IMR-90 (cell line): ENCODE measurements around the gene VPS13A. TPM values are rescaled to one million over a fixed set of nuclear protein-coding genes. Genes with fewer than 3 reads are reported as not detected.
A peak's percentile ranks its signal among the peaks of the same experiment; 100 is the strongest.

ENCODE experiments used
- ATAC-seq: fragments of 200-7000 bp; cut with Tn5 transposase; 2 replicates; pipeline ENCODE4 v1.9.1; 2020; ENCODE audit warnings: low read depth, mild to moderate bottlenecking, moderate library complexity
- BruUV-seq: library from RNA; stranded (reverse); fragments of 400-500 nt; replicated peaks from 2 replicates; lab custom pipeline; 2021; lab: Mats Ljungman, UMichigan
- CTCF ChIA-PET: fragments of 300-600 bp; formaldehyde crosslinking; extraction: SDS; loops from one replicate; lab custom pipeline; 2021; ENCODE audit warnings: antibody characterized with exemption; lab: Yijun Ruan, JAX
- POLR2A ChIA-PET: fragments of 300-600 bp; sonication (Branson Sonifier 250); formaldehyde crosslinking; loops from one replicate; lab custom pipeline; 2022; ENCODE audit warnings: antibody characterized with exemption; ENCODE audit not compliant: unreplicated experiment; lab: Charles Lee
- DNase-seq: peaks from one replicate; pipeline ENCODE4 v3.0.0; 2013
- H2AFZ ChIP-seq: replicated peaks from 2 replicates; pipeline ENCODE3; 2013; ENCODE audit warnings: low read length, mild to moderate bottlenecking; ENCODE audit not compliant: poor library complexity
- H2AK5ac ChIP-seq: 2 replicates; pipeline ENCODE4 v1.6.1; 2013; ENCODE audit warnings: low read depth, low read length, inconsistent platforms
- H2AK9ac ChIP-seq: replicated peaks from 2 replicates; pipeline ENCODE3; 2013; ENCODE audit warnings: mild to moderate bottlenecking, low read depth, low read length, moderate library complexity; ENCODE audit not compliant: poor library complexity
- H2BK120ac ChIP-seq: 2 replicates; pipeline ENCODE4 v1.6.1; 2013; ENCODE audit warnings: low read depth, low read length, inconsistent platforms
- H2BK15ac ChIP-seq: 3 replicates; pipeline ENCODE4 v1.6.1; 2013; ENCODE audit warnings: low read depth, low read length, inconsistent platforms
- H2BK20ac ChIP-seq: 2 replicates; pipeline ENCODE4 v1.6.1; 2013; ENCODE audit warnings: low read depth, mild to moderate bottlenecking, inconsistent platforms, low read length, moderate library complexity
- H2BK5ac ChIP-seq: 2 replicates; pipeline ENCODE4 v1.6.1; 2013; ENCODE audit warnings: mild to moderate bottlenecking, low read depth, low read length, inconsistent platforms; ENCODE audit not compliant: poor library complexity, severe bottlenecking
- H3K14ac ChIP-seq: replicated peaks from 2 replicates; pipeline ENCODE4 v1.6.1; 2013; ENCODE audit warnings: low read depth, low read length, inconsistent platforms
- H3K18ac ChIP-seq: 2 replicates; pipeline ENCODE4 v1.6.1; 2013; ENCODE audit warnings: low read depth, low read length, control low read depth
- H3K23ac ChIP-seq: 2 replicates; pipeline ENCODE4 v1.6.1; 2013; ENCODE audit warnings: low read depth, low read length, inconsistent platforms
- H3K27ac ChIP-seq: 2 replicates; pipeline ENCODE4 v1.5.1; 2013; ENCODE audit warnings: mild to moderate bottlenecking, control low read depth, low read length; ENCODE audit not compliant: insufficient read depth
- H3K27me3 ChIP-seq: 2 replicates; pipeline ENCODE4 v1.6.1; 2013; ENCODE audit warnings: low read length; ENCODE audit not compliant: control insufficient read depth, insufficient read depth
- H3K36me3 ChIP-seq: 2 replicates; pipeline ENCODE4 v1.6.1; 2013; ENCODE audit warnings: low read length, mixed read lengths; ENCODE audit not compliant: control insufficient read depth, insufficient read depth
- H3K4ac ChIP-seq: 2 replicates; pipeline ENCODE4 v1.6.1; 2013; ENCODE audit warnings: low read depth, low read length, inconsistent platforms
- H3K4me1 ChIP-seq: 2 replicates; pipeline ENCODE4 v1.6.1; 2013; ENCODE audit warnings: low read length, mixed read lengths; ENCODE audit not compliant: control insufficient read depth, insufficient read depth
- H3K4me2 ChIP-seq: 2 replicates; pipeline ENCODE4 v1.6.1; 2013; ENCODE audit warnings: low read depth, mild to moderate bottlenecking, control low read depth, low read length, moderate library complexity
- H3K4me3 ChIP-seq: 2 replicates; pipeline ENCODE4 v1.5.1; 2013; ENCODE audit warnings: low read depth, mild to moderate bottlenecking, control low read depth, low read length, moderate library complexity; ENCODE audit not compliant: insufficient read depth
- H3K56ac ChIP-seq: 2 replicates; pipeline ENCODE4 v1.6.1; 2013; ENCODE audit warnings: low read length, inconsistent platforms; ENCODE audit not compliant: insufficient read depth; ENCODE audit errors: extremely low read depth
- H3K79me1 ChIP-seq, 2 experiments: 2 replicates each; pipeline ENCODE4 v1.6.1; 2013; ENCODE audit warnings: low read length in 2 of 2, inconsistent platforms in 1 of 2, low read depth in 1 of 2
- H3K9ac ChIP-seq: 2 replicates; pipeline ENCODE4 v1.6.1; 2013; ENCODE audit warnings: low read depth, low read length, control low read depth
- H3K9me1 ChIP-seq: 2 replicates; pipeline ENCODE4 v1.6.1; 2013; ENCODE audit warnings: low read length, inconsistent platforms; ENCODE audit not compliant: insufficient read depth
- H3K9me3 ChIP-seq: 2 replicates; pipeline ENCODE4 v1.6.1; 2013; ENCODE audit warnings: low read length; ENCODE audit not compliant: control insufficient read depth, insufficient read depth
- H4K20me1 ChIP-seq: 2 replicates; pipeline ENCODE4 v1.6.1; 2013; ENCODE audit warnings: low read length, inconsistent platforms; ENCODE audit not compliant: insufficient read depth
- H4K5ac ChIP-seq: 2 replicates; pipeline ENCODE4 v1.6.1; 2013; ENCODE audit warnings: mild to moderate bottlenecking, low read depth, low read length, control low read depth
- H4K8ac ChIP-seq, 2 experiments: 2 replicates each; pipeline ENCODE4 v1.6.1; 2013; ENCODE audit warnings: low read depth in 2 of 2, low read length in 2 of 2, control low read depth in 1 of 2, inconsistent platforms in 1 of 2
- H4K91ac ChIP-seq: 2 replicates; pipeline ENCODE4 v1.6.1; 2013; ENCODE audit warnings: low read depth, low read length, inconsistent platforms; ENCODE audit not compliant: insufficient read depth
- BHLHE40 ChIP-seq: fragments of 150-350 bp; IDR thresholded peaks from 2 replicates; pipeline ENCODE4 v1.6.1; 2016; ENCODE audit warnings: mild to moderate bottlenecking, low read depth, low read length
- CEBPB ChIP-seq: IDR thresholded peaks from 2 replicates; pipeline ENCODE4 v1.6.1; 2012; ENCODE audit warnings: low read depth, low read length, improper control_type of control experiment
- CTCF ChIP-seq: conservative IDR thresholded peaks from 2 replicates; pipeline ENCODE4 v1.5.1; 2012; ENCODE audit warnings: mild to moderate bottlenecking, low read depth, low read length, improper control_type of control experiment
- MAFK ChIP-seq: IDR thresholded peaks from 2 replicates; pipeline ENCODE4 v1.6.1; 2012; ENCODE audit warnings: low read depth, low read length, improper control_type of control experiment
- NFE2L2 ChIP-seq: fragments of 150-350 bp; IDR thresholded peaks from 2 replicates; pipeline ENCODE4 v1.6.1; 2016; ENCODE audit warnings: low read depth, mild to moderate bottlenecking, low read length
- POLR2A ChIP-seq: IDR thresholded peaks from 2 replicates; pipeline ENCODE4 v1.6.1; 2012; ENCODE audit warnings: mild to moderate bottlenecking, low read depth, low read length
- RAD21 ChIP-seq: IDR thresholded peaks from 2 replicates; pipeline ENCODE4 v1.6.1; 2012; ENCODE audit warnings: low read length, improper control_type of control experiment
- SMC3 ChIP-seq: fragments of 150-350 bp; IDR thresholded peaks from 2 replicates; pipeline ENCODE4 v1.6.1; 2016; ENCODE audit warnings: low read depth, mild to moderate bottlenecking, antibody characterized with exemption, low read length, moderate library complexity
- WGBS, 2 experiments: methylation state at CpG; one replicate each; pipeline versions ENCODE4 v1.1.5 to v1.1.7; 2013; ENCODE audit warnings: missing lambda C conversion rate in 2 of 2; ENCODE audit not compliant: insufficient read length in 1 of 2; ENCODE audit errors: extremely low coverage in 2 of 2; 5-methylcytosine and 5-hydroxymethylcytosine counted together
- dilution Hi-C: fragments of 300-500 bp; cut with HindIII; formaldehyde crosslinking; loops from one replicate; pipeline ENCODE4 v1.14.3; 2018; ENCODE audit warnings: low sequenced_read_pairs; ENCODE audit not compliant: unreplicated experiment
- in situ Hi-C: fragments of 300-500 bp; cut with MboI; formaldehyde crosslinking; loops from 3 replicates; pipeline ENCODE4 v1.14.3; 2019; ENCODE audit warnings: low sequenced_read_pairs, inconsistent platforms, mixed read lengths
- intact Hi-C: fragments of 100-400 bp; cut with micrococcal nuclease; formaldehyde crosslinking; loops from 2 replicates; pipeline ENCODE4 v1.10.0; 2022
- polyA plus RNA-seq, 3 experiments: library from polyadenylated mRNA; depleted of rRNA; stranded (reverse); fragments of >200 nt; gene quantifications; 2 replicates each; pipeline ENCODE4 v1.2.3, GENCODE V29; 2012; ENCODE audit warnings: low replicate concordance in 1 of 3
- total RNA-seq: library from RNA; depleted of rRNA; stranded (reverse); fragments of >200 nt; gene quantifications from 2 replicates; pipeline ENCODE4 v1.2.3, GENCODE V29; 2012

Gene VPS13A
- total and polyA plus RNA-seq, 2 of the 4 experiments (the other 2 are of a cell fraction): 10.4 to 26.5 TPM

GRCh38 chr9:77215874-77216273 is 38.5 kb downstream of the VPS13A start:
- no peaks in the 10 kb centered on the region for H3K9me3 ChIP-seq
- H2BK20ac ChIP-seq: no peak overlapping the region
- H3K9ac ChIP-seq: no peak overlapping the region
- no TSS peak for BruUV-seq
- H3K56ac ChIP-seq: no peak overlapping the region
- no peaks in the 10 kb centered on the region for H3K79me1 ChIP-seq
- no peak overlapping the region for H2BK120ac ChIP-seq
- H4K91ac ChIP-seq: no peak overlapping the region
- CTCF ChIA-PET: interaction anchor here (0.5 to 1.6 kb wide), 8 partner anchors 9 to 852 kb away, joined by 3 to 17 read pairs (median 4); no protein-coding TSS in a partner anchor
- 0 out of 2 replicates have a peak, but pooled peaks cover 2% of the 10 kb centered on the region for H3K4me1 ChIP-seq
- peak overlapping the region; percentile 26 for H2AFZ ChIP-seq
- H2BK5ac ChIP-seq: no peak overlapping the region
- peaks cover 1% of the 10 kb centered on the region for H3K36me3 ChIP-seq
- H2AK9ac ChIP-seq: no peak overlapping the region
- no peak overlapping the region for H3K4me2 ChIP-seq
- DNase-seq (peak; percentile 55), ATAC-seq (peak; percentile 66)
- dilution Hi-C loops (no loop called here), intact Hi-C loops (loop anchor here (1.0 kb wide), 1 partner anchor 49 kb away; no protein-coding TSS in a partner anchor), in situ Hi-C loops (no loop called here)
- POLR2A ChIA-PET: no interaction called here
- H4K8ac ChIP-seq: no peak overlapping the region
- no peak overlapping the region for H2BK15ac ChIP-seq
- peaks cover 4% of the 10 kb centered on the region; the same call in 1 of the 2 replicates for H4K20me1 ChIP-seq
- H2AK5ac ChIP-seq: no peak overlapping the region
- no peak for TF ChIP-seq NFE2L2
- TF ChIP-seq SMC3: 0 out of 2 replicates have a peak, but pooled peaks have one; percentile 11
- no peak for TF ChIP-seq BHLHE40
- no peak for TF ChIP-seq CEBPB
- peak; percentile 53 for TF ChIP-seq CTCF
- TF ChIP-seq POLR2A: no peak
- TF ChIP-seq RAD21: peak; percentile 55
- no peak for TF ChIP-seq MAFK
- no peak overlapping the region for H4K5ac ChIP-seq
- no peak overlapping the region for H3K27ac ChIP-seq
- H3K27me3 ChIP-seq: no peaks in the 10 kb centered on the region
- no peak overlapping the region for H3K4me3 ChIP-seq
- no CpG with 5 or more reads among the region's 5 CpGs for WGBS, 2 experiments
- H3K23ac ChIP-seq: no peak overlapping the region
- no peak overlapping the region for H3K18ac ChIP-seq
- H3K4ac ChIP-seq: no peak overlapping the region
- no peak overlapping the region for H3K14ac ChIP-seq
- 0 out of 2 replicates have a peak, but pooled peaks cover 3% of the 10 kb centered on the region for H3K9me1 ChIP-seq
